Loucy (cell line): ENCODE data around the gene CHIT1.

ENCODE experiments used
- H2AFZ ChIP-seq: fragments of 200-600 bp; sonication (generic); 2 replicates; pipeline ENCODE4 v1.6.0; 2016; ENCODE audit warnings: antibody characterized with exemption, mild to moderate bottlenecking, low read length, moderate library complexity
- H3F3A ChIP-seq: fragments of 200-600 bp; 2 replicates; pipeline ENCODE4 v1.6.0; 2016; ENCODE audit warnings: antibody characterized with exemption, low read depth, mild to moderate bottlenecking
- H3K27me3 ChIP-seq: fragments of 200-600 bp; sonication (generic); 2 replicates; pipeline ENCODE4 v1.6.1; 2014; ENCODE audit warnings: low read length, mild to moderate bottlenecking; ENCODE audit not compliant: insufficient read depth, poor library complexity, severe bottlenecking
- H3K36me3 ChIP-seq: fragments of 200-600 bp; sonication (generic); 2 replicates; pipeline ENCODE4 v1.6.1; 2016; ENCODE audit warnings: low read length; ENCODE audit not compliant: insufficient read depth
- H3K4me1 ChIP-seq: fragments of 200-600 bp; sonication (generic); 2 replicates; pipeline ENCODE4 v1.5.1; 2014; ENCODE audit warnings: low read length, mild to moderate bottlenecking; ENCODE audit not compliant: insufficient read depth, poor library complexity, severe bottlenecking
- H3K4me2 ChIP-seq: fragments of 200-600 bp; sonication (generic); 2 replicates; pipeline ENCODE4 v1.6.0; 2014; ENCODE audit warnings: antibody characterized with exemption, low read length, low read depth, mild to moderate bottlenecking; ENCODE audit not compliant: poor library complexity, severe bottlenecking
- H3K4me3 ChIP-seq: fragments of 200-600 bp; sonication (generic); 2 replicates; pipeline ENCODE4 v1.5.1; 2014; ENCODE audit warnings: low read length, mild to moderate bottlenecking, mixed read lengths; ENCODE audit not compliant: poor library complexity, severe bottlenecking
- H3K79me2 ChIP-seq: fragments of 200-600 bp; sonication (generic); 2 replicates; pipeline ENCODE4 v1.6.1; 2014; ENCODE audit warnings: low read length; ENCODE audit not compliant: insufficient read depth
- H3K9ac ChIP-seq: fragments of 200-600 bp; sonication (generic); 2 replicates; pipeline ENCODE4 v1.6.0; 2014; ENCODE audit warnings: mild to moderate bottlenecking, low read depth, low read length, moderate library complexity; ENCODE audit not compliant: poor library complexity, severe bottlenecking
- H3K9me2 ChIP-seq: fragments of 200-600 bp; sonication (generic); replicated peaks from 2 replicates; pipeline ENCODE4 v1.6.1; 2016; ENCODE audit warnings: low read depth, low read length, mixed read lengths
- H3K9me3 ChIP-seq: fragments of 200-600 bp; sonication (generic); 2 replicates; pipeline ENCODE4 v1.6.1; 2014; ENCODE audit warnings: mild to moderate bottlenecking, antibody characterized with exemption, low read length, low read depth; ENCODE audit not compliant: insufficient read depth
- H4K20me1 ChIP-seq: fragments of 200-600 bp; sonication (generic); 2 replicates; pipeline ENCODE4 v1.6.0; 2014; ENCODE audit warnings: antibody characterized with exemption, low read length, mild to moderate bottlenecking; ENCODE audit not compliant: insufficient read depth, poor library complexity, severe bottlenecking
- CTCF ChIP-seq: fragments of 200-600 bp; sonication (generic); conservative IDR thresholded peaks from 2 replicates; pipeline ENCODE4 v1.5.1; 2014; ENCODE audit warnings: mild to moderate bottlenecking, antibody characterized with exemption, low read length
- EZH2phosphoT487 ChIP-seq: fragments of 200-600 bp; IDR thresholded peaks from 2 replicates; pipeline ENCODE4 v1.6.1; 2018; ENCODE audit warnings: antibody characterized with exemption, mild to moderate bottlenecking, moderate library complexity, borderline replicate concordance

Gene CHIT1

DNA sequence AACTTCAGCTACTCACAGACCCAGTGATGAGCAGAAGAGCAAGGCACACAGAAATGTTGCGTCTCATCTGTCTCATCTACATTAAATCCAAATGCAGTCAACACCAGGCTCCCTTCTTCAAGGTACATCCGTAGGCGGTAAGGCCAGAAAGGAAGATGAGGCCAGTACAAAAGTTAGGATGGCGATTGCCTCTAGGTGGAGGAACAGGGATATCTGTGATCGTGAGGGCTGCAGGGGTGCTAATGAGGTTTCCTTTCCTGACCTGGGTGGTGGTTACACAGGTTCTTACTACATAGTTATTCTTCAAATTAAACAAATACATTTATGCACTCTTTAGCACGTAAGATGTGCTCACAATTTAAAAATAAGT is 52.5 kb downstream of the CHIT1 start:
- no peaks in the 10 kb centered on the region for H3K9me3 ChIP-seq
- H3K9me2 ChIP-seq, result no peaks in the 10 kb centered on the region
- no peak overlapping the region for H3K4me3 ChIP-seq
- TF ChIP-seq CTCF (no peak; the same call in 1 of the 2 replicates), EZH2phosphoT487 (no peak)
- H3K27me3 ChIP-seq, result no peaks in the 10 kb centered on the region
- no peaks in the 10 kb centered on the region for H3F3A ChIP-seq
- H4K20me1 ChIP-seq, result no peaks in the 10 kb centered on the region
- no peaks in the 10 kb centered on the region for H3K36me3 ChIP-seq
- no peak overlapping the region for H3K4me2 ChIP-seq
- H3K79me2 ChIP-seq, result no peaks in the 10 kb centered on the region
- H2AFZ ChIP-seq, result no peak overlapping the region
- H3K4me1 ChIP-seq, result peaks cover 17% of the 10 kb centered on the region
- H3K9ac ChIP-seq, result no peak overlapping the region

DNA sequence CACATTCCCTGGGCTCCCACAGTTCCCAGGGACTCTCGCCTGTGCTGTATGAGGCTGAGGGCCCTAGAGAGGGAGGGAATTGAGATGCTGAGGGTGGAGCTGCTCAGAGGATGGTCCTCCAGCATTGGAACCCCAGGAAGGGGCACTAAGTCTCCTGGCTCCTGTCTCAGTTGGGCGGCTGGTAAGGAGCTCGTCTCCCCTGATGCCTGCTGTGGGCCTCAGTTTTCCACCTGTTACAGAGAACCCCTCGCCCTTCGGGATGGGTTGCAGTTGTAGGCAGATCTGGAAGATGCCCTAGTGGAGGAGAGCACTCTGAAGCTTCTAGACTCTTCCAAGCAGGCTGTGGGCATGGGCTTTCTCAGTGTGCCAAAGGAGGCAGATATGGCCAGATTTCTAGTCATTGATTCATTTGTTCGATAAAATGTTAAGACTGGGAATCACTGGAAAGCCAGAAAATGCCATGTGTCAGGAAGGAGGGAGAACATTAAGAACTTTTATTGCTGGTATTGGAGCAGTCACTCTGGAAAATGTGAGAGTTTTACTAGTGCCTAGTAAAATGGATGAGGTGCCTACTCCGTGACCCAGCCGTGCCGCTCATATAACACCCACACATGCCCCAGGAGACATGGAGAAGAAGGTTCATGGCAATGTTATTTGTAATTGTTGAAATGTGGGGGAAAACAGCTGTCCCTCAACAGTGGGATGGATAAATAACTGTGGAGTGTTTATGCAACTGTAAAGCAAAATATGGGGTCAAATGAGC is 53.0 kb downstream of the CHIT1 start:
- H2AFZ ChIP-seq, result no peak overlapping the region
- H3K4me2 ChIP-seq, result no peak overlapping the region
- H3K9me3 ChIP-seq, result no peaks in the 10 kb centered on the region
- H3K27me3 ChIP-seq, result no peaks in the 10 kb centered on the region
- no peak overlapping the region for H3K9ac ChIP-seq
- peaks cover 17% of the 10 kb centered on the region for H3K4me1 ChIP-seq
- H3K9me2 ChIP-seq, result no peaks in the 10 kb centered on the region
- no peaks in the 10 kb centered on the region for H3F3A ChIP-seq
- TF ChIP-seq CTCF (no peak), EZH2phosphoT487 (no peak)
- no peaks in the 10 kb centered on the region for H3K36me3 ChIP-seq
- no peak overlapping the region for H3K4me3 ChIP-seq
- H3K79me2 ChIP-seq, result no peaks in the 10 kb centered on the region
- no peaks in the 10 kb centered on the region for H4K20me1 ChIP-seq

DNA sequence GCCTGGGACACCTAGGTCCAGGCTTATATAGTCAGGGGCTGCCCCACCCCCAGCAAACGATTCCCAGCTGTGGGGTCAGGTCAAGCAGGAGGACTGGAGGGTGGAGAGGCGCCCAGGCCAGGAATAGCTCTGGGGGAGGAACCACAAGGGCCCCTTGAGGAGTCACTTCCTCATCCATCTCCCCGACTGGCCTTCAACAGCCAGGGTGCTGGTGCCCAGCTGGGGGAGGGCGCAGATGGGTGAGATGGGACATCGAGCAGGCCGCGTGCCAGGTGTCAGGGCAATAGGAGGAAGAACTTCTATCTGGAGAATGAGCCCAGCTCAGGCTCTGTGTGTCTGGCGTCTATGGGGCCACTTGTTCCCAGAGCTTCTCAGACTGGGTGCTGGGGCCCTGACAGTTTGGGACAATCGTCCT is 53.6 kb downstream of the CHIT1 start:
- Histone ChIP-seq H3K36me3 (no peaks in the 10 kb centered on the region), H3K4me1 (peaks cover 17% of the 10 kb centered on the region), H3K4me2 (no peak overlapping the region), H3F3A (no peaks in the 10 kb centered on the region), H4K20me1 (no peaks in the 10 kb centered on the region), H3K79me2 (no peaks in the 10 kb centered on the region), H2AFZ (no peak overlapping the region), H3K27me3 (no peaks in the 10 kb centered on the region), H3K9me3 (no peaks in the 10 kb centered on the region), H3K4me3 (no peak overlapping the region), H3K9ac (no peak overlapping the region), H3K9me2 (no peaks in the 10 kb centered on the region)
- TF ChIP-seq EZH2phosphoT487 (no peak), CTCF (no peak)
